HG02623 (cell line): ENCODE results near the gene TBC1D3I.
"Not testable (repeated sequence)": the region's sequence is repeated elsewhere in the genome, so short reads cannot be mapped to it uniquely, and the experiment has no call there.

Experiments used
- ATAC-seq: cut with Tn5 transposase; IDR thresholded peaks from one replicate; pipeline ENCODE4 v1.9.1; 2021; ENCODE audit warnings: moderate library complexity; ENCODE audit not compliant: unreplicated experiment

Gene TBC1D3I

DNA sequence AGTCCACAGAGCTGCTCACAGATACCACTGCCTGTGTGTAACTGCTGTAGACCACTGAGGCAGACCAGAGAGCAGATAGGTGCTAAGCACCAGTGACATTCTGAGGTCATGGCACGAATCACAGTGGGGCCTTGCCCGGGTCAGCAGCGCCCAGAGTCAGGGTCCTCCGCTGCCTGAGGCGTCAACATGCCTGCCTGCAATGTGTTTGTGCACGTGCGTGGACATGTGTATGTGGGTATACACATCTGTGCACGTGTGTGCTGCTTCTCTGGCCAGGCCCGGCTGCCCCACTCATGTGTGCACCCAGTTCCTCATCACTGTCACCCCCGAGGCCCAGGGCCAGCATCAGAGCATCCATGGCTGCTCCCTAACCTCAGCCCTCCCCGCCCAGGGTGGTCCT lies at the start of gene TBC1D3I:
TBC1D3I (minus strand) TSS at position 101 of the 400 bp plus-strand sequence. CDS start 1,585 bp downstream, outside the sequence.
- not testable (repeated sequence) for ATAC-seq

DNA sequence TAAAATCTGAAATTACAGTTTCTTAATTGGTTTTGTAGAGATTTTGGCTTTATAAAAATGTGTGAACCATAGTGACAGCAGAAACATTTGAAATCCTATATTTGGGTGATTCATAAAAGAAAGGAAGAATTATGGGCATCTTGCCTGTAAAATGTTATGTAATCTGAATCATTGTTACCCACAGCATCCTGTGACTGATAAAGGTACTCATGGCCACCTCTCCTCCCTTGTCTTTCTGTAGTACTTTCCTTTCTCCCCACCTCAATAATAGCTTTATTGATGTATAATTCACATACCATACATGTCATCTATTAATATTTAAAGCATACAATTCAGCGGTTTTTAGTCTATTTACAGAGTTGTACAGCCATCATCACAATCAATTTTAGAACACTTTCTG lies 30.8 kb upstream of the TBC1D3I start:
- ATAC-seq, result not testable (repeated sequence)

DNA sequence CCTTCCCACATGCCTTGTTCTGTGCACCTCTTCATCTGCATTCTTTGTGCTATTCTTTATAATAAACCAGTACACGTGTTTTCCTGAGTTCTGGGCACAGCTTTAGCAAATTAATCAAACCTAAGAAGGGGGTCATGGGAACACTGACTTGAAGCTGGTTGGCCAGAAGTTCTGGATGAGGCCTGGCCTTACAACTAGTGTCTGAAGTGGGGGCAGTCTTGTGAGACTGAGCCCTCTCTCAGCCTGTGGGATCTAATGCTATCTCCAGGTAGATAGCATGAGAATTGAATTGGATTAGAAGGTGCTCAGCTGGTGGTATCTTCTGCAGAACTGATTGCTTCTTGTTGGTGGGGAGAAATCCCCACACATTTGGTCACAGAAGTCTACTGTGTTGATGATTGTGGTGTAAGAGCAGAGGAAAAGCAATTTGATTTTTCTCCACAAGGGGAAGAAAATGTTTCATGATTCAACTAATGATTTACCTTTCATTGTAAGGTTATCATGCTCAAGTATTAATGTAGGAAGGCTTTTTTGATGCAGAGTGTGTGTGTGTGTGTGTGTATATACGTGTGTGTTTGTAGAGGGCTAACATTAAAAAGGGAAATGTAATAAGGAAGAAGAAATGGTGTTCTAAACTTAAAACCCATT lies 25.7 kb upstream of the TBC1D3I start:
- not testable (repeated sequence) for ATAC-seq

DNA sequence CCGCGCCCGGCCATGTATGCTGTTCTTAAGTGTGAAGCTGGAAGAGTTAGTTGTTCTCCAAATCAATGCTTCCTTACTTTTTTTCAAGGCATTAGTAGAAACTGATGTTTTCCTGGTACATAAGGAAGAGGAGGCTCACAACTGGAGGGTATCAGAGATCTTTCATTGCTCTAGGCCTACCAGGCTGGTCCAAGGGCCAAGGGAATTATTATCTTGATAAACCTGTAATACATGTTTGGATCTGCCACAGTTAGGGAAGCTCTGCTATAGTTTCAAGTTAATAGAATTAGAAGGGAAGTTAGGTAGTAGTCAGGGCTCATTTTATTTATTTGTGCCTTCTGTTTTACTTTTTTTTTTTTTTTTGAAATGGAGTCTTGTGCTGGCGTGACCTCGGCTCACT lies 19.8 kb upstream of the TBC1D3I start:
- ATAC-seq, result not testable (repeated sequence)

DNA sequence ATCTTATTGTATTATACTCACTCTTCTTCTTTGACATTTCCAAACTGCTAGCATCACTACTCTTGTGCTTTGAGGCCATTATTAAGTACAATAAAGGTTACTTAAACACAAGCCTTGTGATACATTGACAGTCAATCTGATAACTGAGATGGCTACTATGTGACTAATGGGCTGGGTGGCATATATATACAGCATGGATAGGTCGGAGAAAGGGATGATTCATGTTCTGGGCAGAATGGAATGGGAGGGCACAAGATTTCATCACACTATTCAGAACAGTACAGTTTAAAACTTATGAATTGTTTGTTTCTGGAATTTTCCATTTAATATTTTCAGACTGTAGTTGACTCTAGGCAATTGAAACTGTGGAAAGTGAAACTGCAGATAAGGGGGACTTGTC lies 18.9 kb upstream of the TBC1D3I start:
- ATAC-seq, result not testable (repeated sequence)

DNA sequence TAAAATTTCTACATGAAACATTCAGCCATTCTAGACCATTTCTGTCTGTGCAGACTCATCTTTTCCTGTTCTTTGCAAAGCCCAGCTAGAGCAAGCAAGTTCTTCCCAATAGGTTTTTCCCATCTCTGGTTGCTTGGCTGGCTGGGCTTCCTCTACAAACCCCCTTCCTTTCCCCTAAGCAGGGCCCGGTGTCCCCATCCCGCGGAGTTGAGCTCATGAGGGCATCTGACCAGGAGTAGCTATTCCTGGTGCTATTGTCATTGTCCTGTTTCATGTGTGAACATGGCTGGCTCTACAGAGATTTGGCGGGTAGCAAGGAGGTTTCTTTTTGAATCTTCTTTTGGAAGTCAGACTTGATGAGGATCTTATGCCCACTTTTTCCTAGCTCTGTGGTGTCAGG lies 22.3 kb downstream of the TBC1D3I start:
- ATAC-seq, result not testable (repeated sequence)

DNA sequence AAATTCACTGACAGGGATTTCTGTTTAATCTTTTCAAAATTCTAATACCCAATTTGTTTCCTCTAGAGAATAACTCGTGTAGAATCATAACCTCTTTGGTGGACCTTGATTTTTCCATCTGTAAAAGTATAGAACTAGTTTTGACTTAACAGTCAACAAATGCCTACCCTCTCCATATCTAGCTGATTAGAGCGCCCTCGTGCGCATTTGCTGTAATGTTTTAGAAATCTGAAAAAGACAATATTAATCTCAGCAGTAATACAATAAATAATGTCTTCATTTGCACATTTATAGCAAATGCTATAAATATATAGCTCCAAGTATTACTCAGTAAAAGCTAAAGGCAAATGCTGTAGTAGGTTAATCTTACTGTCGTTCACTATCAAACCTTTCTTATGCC lies 34.7 kb downstream of the TBC1D3I start:
- ATAC-seq, result not testable (repeated sequence)

DNA sequence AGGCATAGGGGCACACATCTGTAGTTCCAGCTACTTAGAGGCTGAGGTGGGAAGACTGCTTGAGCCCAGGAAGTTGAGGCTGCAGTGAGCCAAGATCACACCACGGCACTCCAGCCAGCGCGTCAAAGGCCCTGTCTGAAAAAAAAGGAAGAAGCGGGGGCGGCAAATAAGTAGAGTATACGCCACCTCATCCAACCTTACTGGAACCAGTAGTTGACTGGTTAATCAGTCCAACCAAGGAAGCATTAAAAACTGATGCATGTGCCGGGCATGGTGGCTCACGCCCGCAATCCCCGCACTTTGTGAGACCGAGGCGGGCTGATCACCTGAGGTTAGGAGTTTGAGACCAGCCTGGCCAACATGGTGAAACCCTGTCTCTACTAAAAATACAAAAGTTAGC lies 41.4 kb downstream of the TBC1D3I start:
- not testable (repeated sequence) for ATAC-seq

DNA sequence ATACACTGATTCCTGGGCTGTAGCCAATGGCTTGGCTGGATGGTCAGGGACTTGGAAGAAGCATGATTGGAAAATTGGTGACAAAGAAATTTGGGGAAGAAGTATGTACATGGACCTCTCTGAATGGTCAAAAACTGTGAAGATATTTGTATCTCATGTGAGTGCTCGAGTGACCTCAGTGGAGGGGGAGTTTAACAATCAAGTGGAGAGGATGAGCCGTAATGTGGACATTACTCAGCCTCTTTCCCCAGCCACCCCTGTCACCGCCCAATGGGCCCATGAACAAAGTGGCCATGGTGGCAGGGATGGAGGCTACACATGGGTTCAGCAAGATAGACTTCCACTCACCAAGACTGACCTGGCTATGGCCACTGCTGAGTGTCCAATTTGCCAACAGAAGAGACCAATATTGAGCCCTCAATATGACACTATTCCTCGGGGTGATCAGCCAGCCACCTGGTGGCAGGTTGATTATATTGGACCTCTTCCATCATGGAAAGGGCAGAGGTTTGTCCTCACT lies 42.7 kb downstream of the TBC1D3I start:
- ATAC-seq, result not testable (repeated sequence)

DNA sequence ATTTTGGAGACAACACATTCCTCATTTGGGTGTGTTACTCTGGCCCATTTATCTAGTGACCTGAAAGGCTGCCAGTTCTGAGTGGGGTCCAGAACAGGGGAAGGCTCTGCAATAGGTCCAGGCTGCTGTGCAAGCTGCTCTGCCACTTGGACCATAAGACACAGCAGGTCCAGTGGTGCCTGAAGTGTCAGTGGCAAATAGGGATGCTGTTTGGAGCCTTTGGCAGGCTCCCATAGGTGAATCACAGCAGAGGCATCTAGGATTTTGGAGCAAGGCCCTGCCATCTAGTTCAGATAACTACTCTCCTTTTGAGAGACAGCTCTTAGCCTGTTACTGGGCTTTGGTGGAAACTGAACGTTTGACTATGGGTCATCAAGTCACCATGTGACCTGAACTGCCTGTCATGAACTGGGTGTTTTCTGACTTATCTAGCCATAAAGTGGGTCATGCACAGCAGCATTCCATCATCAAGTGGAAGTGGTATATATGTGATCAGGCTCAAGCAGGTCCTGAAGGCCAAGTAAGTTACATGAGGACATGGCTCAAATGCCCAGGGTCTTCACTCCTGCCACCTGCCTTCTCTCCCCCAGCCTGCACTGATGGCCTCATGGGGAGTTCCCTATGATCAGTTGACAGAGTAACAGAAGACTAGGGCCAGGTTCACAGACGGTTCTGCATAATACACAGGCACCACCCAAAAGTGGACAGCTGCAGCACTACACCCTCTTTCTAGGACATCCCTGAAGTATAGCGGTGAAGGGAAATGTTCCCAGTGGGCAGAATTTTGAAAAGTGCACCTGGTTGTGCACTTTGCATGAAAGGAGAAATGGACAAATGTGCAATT lies 43.4 kb downstream of the TBC1D3I start:
- not testable (repeated sequence) for ATAC-seq

DNA sequence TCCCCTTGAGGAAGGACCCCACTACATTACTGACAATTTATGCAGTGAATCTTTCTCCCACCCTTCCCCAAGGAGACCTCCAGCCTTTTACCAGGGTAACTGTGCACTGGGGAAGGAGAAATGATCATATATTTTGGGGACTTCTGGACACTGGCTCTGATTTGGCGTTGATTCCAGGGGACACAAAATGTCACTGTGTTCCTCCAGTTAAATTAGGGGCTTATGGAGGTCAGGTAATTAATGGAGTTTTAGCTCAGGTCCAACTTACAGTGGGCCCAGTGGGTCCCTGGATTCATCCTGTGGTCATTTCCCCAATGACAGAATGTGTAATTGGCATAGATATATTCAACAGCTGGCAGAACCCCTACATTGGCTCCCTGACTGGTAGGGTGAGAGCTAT lies 44.8 kb downstream of the TBC1D3I start:
- not testable (repeated sequence) for ATAC-seq

DNA sequence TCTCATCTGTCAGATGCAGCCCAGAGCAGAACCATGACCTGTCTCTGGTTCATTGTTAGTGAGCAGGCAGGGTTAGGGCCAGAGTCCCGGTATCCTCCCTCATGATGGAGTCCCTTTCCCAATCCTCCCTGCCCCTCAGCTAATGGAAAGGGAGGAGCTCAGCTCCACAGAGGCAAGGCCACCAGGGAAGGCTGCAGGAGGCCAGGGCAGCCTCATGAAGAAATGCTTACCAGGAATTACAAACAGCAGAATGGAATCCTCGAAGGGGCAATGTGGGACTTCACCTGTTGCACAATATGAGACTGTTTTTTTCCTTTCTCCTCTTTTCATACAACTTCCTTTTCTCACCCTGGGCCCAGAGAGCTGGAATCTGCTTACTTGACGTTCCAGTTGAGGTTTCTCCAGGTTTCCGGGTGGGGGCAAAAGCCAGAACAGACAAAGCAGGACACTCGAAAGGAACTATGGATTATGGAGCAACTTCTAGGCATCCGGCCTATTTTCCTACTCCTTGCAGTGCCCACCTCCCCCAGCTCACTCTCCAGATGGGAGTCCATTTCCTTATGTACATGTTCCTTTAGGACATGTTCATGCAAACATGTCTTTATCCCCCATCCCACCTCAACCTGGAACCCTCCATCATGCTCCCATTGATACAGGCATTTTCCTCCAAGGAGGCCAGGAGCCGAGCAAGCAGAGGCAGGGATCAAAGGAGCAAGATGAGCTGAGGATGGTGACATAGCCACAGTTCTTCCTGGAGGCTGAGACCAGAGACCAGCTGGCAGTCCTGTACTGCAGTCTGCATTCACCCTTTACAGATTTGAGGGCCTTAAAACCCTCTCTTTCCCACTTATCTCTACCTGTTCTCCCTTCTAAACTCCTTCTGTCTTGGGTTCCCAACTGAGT lies 48.7 kb downstream of the TBC1D3I start:
- ATAC-seq, result not testable (repeated sequence)

DNA sequence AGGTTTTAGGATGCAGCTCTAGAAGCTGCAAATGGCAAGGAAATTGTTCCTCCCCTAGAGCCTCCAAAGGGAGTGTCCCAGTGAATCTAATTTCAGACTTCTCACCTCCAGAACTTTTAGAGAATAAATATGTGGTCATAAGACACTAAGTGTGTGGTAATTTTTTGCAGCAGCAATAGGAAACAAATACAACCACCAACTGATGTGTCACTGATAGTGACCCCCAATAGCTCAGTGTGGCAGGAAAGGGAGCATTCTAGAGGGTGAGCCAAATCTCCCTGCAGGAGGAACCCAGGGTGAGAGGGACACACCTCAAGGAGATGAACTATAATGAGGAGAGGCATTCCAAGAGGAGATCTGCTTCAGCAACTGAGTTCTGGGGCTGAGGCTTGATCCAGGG lies 49.5 kb downstream of the TBC1D3I start:
- ATAC-seq, result no peak

DNA sequence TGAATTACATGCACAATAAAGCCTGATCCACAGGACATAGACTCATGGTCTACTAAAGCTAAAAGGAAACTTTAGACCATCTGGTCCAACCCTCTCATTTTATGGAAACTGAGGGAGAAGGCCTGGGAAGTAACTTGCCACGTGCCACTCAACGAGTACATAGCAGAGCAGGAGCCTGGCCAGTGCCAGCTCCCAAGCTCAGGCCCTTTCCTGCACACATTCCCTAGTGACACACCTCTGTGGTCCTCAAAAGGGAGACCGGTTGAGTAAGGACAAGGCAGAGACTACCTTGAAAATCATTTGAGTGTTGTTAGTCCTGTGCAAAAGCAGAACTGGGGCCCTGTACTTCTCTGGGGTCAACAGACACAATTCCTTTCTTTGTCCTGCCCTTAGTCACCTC lies 50.7 kb downstream of the TBC1D3I start:
- no peak for ATAC-seq

DNA sequence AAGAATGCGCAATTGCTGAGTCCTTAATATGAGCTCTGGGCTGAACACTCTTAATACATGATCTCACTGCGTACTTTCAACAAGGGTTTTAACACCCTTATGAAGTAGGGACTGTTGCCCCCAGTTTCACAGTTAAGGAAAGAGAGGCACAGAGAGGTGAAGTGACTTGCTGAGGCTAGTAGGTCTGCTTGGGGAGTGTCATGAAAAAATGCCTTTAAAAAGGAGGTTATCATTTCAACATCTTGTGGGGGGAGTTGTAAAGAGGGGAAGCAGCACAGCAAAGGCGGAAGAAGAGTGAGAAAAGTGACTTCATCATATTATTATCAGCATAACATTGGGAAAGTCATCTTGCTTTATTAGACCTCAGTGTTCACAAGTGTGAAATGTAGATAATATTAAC lies 51.4 kb downstream of the TBC1D3I start:
- ATAC-seq, result no peak

DNA sequence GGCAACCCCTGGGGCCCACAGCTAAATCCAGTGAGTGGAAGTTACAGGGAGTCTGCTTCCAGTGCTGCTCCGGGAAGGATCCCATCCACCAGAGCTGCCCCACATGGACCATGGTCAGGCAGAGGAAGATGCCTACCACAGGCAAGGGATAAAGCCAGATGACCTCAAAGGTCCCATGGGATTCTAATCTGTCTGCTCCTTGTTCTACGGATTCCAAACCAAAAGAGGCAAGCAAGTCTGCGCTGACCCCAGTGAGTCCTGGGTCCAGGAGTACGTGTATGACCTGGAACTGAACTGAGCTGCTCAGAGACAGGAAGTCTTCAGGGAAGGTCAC lies 52.1 kb downstream of the TBC1D3I start:
- no peak for ATAC-seq

DNA sequence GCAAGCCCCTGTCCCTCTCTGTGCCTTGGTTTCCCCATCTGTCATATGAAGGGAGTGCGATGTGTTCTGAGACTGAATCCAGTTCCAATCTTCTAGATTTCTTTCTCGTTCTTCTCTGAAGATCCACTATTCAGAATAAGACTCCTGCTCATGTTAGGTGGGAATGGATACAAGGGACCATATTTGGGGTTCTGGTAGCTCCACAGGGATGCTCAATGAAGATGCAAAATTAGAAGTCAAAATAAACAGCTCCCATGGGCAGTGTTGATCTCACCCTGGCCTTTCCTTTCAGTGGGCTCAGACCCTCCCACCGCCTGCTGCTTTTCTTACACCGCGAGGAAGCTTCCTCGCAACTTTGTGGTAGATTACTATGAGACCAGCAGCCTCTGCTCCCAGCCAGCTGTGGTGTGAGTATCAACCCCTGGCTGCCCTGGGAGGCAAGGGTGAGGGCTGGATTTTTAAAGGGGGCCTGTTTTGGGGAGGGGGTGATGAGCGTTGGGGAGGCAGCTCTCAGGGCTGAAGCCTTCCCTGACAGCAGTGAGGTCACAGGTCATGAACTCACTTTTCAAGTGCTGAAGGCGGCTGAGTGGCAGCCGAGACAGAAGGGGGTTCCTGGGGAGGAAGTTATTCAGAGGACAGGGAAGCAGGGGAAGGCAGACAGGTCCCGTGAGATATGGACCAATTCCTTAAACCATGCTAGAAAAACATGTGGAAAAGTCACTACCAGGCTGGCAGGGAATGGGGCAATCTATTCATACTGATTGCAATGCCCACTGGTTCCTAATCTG lies 52.7 kb downstream of the TBC1D3I start:
- not testable (repeated sequence) for ATAC-seq

DNA sequence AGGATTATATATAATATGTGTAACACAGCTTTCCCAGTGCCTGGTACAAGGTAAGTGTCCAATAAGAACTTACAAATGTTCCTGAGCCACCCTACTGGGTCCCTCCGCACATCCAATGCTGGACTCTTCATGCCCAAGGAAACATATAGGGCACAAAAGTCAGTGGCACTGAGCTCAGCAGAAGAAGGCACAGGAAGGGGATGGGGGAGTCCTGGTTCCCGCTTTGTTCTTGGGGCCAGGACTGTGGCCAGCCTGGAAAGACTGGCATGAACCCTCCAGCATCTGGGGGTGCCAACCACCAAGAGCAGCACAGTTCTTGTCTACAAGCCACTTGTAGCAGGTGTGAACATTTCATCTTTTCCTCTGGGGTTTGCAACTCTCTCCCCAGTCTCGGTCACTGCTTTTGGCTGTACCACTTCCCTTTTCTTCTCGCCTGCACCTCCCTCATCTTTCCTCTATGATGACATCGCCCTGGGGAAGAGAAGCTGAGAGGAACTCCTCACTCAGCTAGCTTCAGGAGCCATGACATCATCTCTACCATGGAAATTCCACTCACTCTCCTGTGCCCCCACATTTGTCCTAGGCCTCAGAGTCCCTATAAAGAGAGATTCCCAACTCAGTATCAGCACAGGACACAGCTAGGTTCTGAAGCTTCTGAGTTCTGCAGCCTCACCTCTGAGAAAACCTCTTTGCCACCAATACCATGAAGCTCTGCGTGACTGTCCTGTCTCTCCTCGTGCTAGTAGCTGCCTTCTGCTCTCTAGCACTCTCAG lies 53.7 kb downstream of the TBC1D3I start, which contains the start of gene CCL4L2:
CCL4L2 (plus strand) TSS at position 625 of the 773 bp plus-strand sequence.
- ATAC-seq, result peak; percentile 68

DNA sequence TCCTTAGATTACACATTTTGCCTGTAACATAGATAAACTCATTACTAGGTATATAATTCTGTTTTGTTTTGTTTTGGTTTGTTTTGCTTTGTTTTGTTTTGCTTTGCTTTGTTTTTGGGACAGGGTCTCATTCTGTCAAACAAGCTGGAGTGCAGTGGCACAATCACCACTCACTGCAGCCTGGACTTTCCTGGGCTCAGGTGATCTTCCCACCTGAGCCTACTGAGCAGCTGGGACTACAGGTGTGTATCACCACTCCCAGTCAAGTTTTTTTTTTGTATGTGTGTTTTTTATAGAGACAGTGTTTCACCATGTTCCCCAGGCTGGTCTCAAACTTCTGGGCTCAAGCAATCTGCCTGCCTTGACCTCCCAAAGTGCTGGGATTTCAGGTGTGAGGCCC lies 54.8 kb downstream of the TBC1D3I start:
- no peak for ATAC-seq
